SU-DHL-6 (cell line): ENCODE data around the gene VAPA.

Experiments used
- EZH2phosphoT487 ChIP-seq: fragments of 200-600 bp; sonication (generic), shearing (Covaris generic); conservative IDR thresholded peaks from 2 replicates; pipeline ENCODE4 v1.6.1; 2018; ENCODE audit warnings: mild to moderate bottlenecking, antibody characterized with exemption, low read length, moderate library complexity, mixed read lengths
- TF ChIP-seq, protein P1 (sequence below): fragments of 200-600 bp; sonication (generic); IDR thresholded peaks from one replicate; pipeline ENCODE4 v1.5.1; 2017; ENCODE audit warnings: antibody characterized with exemption, mild to moderate bottlenecking, low read length, moderate library complexity; ENCODE audit not compliant: insufficient read depth, poor library complexity, severe bottlenecking

DNA sequence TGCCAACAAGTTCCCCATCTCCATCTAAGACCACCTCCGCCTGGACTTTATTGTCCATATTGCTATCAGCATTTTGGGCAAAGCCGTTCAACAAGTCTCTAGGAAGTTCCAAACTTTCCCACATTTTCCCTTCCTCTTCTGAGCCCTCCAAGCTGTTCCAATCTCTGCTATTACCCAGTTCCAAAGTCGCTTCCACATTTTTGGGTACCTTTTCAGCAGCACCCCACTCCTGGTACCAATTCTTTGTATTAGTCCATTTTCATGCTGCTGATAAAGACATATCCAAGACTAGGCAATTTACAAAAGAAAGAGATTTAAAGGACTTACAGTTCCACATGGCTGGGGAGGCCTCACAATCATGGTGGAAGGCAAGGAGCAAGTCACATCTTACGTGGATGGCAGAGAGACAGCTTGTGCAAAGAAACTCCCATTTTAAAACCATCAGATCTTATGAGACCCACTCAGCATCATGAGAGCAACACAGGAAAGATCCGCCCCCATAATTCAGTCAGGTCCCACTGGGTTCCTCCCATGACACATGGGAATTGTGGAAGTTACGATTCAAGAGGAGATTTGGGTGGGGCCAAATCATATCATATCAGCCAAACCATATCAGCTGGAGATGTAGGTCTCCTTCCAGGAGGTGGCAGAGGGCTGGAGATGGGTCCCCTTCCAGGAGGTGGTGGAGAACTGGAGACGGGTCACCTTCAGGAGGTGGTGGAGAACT lies 47.9 kb upstream of the VAPA start:
- TF ChIP-seq, protein P1, sequence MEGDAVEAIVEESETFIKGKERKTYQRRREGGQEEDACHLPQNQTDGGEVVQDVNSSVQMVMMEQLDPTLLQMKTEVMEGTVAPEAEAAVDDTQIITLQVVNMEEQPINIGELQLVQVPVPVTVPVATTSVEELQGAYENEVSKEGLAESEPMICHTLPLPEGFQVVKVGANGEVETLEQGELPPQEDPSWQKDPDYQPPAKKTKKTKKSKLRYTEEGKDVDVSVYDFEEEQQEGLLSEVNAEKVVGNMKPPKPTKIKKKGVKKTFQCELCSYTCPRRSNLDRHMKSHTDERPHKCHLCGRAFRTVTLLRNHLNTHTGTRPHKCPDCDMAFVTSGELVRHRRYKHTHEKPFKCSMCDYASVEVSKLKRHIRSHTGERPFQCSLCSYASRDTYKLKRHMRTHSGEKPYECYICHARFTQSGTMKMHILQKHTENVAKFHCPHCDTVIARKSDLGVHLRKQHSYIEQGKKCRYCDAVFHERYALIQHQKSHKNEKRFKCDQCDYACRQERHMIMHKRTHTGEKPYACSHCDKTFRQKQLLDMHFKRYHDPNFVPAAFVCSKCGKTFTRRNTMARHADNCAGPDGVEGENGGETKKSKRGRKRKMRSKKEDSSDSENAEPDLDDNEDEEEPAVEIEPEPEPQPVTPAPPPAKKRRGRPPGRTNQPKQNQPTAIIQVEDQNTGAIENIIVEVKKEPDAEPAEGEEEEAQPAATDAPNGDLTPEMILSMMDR, result no peak
- TF ChIP-seq EZH2phosphoT487, result no peak
